HG03571 (cell line): ENCODE results near the gene CDR2L.
"Not testable (repeated sequence)": the region's sequence is repeated elsewhere in the genome, so short reads cannot be mapped to it uniquely, and the experiment has no call there.

Experiments
- ATAC-seq: cut with Tn5 transposase; IDR thresholded peaks from one replicate; pipeline ENCODE4 v1.9.1; 2021; ENCODE audit not compliant: unreplicated experiment

Gene CDR2L

DNA sequence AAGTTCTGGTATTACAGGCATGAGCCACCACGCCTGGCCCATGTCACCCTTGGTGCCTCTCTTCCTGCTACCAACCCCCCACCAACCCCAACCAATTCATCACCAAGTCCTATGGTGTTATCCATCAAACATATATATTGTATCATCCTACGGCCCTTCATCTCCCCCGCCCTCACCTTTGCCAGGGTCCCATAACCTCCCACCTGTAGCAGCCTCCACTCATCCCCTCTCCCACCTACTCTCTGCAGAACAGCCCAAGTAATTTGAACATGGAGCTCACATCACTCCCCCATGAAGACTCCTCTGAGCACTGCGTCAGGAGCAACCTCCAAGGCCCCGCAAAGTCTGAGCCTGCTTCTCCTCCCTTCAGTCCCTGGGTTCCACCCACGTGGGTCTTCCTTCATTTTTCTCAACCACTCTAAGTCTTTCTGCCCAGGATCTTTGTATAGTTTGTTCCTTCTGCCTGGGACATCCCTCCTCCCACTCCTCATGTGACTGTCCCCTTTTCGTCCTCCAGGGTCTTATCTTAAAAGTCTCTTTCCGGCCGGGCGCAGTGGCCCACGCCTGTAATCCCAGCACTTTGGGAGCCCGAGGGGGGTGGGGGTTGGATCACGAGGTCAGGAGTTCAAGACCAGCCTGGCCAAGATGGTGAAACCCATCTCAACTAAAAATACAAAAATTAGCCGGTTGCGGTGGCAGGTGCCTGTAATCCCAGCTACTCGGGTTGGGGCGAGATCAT lies 7.9 kb upstream of the CDR2L start:
- ATAC-seq = no peak

DNA sequence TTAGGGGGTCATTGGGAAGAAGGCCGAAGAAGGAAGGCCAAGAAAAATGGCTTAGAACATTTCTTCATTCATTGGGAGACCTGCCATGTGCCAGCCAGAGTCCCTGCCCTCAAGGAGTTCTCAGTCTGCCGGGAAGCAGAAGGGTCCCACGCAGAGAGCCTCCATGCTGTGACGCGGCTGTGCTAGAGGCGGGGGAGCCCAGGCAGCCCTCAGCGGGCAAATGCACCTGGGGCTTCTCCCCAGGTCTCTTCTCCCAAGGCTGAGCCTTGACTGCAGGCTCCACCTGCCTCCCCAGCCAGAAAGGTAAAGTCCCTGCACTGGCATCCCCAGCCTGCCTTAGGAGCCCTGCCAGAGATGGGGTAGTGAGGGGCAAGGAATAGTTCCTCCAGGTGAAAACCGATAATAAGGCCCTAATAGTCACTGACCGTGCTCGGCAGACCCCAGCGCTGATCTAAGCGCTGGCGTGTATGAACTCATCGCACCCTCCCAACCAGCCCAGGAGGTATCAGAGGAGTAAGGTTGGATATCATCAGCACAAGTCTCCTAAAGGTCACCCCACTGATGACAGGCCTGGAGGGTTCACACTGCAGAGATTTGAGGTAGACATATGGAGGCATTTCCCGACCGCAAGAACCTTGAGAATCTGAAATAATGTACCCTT lies 6.0 kb upstream of the CDR2L start:
- no peak for ATAC-seq

DNA sequence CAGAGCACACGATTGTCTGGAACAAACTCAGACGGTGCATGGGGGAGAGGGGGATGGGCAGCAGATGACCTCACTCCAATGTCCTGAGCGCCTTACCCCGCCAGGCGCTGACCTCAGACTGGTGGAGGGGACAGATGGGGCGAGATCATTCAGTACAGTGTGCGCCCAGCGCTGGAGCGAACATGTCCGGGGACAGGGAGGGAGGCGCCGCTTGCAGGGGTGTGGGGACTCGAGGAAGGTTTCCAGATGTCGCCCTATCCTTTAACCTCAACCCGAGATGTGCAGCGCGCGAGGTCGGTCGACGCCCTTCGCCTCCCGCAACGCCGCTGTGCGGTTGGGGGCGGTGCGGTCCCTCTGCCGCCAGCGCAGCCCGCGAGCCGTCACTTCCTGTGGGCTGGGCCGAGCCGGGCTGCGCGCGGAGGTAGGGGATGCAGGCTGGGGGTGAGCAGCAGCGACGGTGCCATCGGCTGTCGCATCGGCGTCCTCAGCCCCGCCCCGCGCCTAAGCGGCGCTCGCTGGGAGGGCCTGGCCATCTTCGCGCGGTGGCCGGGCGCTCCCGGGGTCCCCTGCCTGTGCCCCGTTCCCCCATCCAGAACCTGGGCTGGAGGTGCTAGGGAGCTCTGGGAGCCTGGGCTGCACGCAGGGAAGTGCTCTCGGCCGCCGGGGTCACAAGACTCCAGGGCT lies 5.3 kb upstream of the CDR2L start:
- ATAC-seq = no peak

DNA sequence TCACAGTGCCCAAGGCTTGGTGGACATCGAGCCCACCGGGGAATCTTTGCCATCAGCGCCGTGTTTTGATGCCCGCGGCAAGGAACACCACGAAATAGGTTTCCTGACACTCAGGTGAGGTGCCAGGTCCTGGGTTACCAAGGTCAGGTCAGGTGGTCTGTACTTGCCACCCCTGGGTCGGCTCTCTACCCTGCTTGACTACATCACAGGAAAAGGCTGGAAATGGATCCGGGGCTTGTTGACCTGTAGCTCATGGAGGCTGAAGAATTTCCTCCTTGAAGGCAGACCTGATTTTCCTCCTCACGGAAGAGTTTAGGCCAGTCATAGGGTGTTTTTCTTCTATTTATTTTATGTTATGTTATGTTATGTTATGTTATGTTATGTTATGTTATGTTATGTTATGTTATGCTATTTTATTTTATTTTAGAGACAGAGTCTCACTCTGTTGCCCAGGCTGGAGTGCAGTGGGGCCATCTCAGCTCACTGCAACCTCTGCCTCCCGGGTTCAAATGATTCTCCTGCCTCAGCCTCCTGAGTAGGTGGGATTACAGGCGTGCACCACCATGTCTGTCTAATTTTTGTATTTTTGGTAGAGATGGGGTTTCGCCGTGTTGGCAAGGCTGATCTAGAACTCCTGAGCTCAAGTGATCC lies 4.6 kb upstream of the CDR2L start:
- not testable (repeated sequence) for ATAC-seq

DNA sequence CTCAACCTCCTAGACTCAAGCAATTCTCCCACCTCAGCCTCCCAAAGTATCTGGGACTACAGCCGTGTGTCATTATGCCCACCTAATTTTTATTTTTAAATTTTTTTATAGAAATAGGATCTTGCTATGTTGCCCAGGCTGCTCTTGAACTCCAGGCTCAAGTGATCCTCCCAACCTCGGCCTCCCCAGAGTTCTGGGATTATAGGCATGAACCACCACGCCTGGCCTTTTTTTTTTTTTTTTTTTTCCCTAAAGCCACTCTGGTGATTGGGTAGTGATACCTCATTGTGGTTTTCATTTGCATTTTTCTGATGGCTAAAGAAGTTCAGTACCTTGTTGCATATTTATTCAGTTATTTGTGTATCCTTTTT lies 1.2 kb upstream of the CDR2L start:
- no peak for ATAC-seq

DNA sequence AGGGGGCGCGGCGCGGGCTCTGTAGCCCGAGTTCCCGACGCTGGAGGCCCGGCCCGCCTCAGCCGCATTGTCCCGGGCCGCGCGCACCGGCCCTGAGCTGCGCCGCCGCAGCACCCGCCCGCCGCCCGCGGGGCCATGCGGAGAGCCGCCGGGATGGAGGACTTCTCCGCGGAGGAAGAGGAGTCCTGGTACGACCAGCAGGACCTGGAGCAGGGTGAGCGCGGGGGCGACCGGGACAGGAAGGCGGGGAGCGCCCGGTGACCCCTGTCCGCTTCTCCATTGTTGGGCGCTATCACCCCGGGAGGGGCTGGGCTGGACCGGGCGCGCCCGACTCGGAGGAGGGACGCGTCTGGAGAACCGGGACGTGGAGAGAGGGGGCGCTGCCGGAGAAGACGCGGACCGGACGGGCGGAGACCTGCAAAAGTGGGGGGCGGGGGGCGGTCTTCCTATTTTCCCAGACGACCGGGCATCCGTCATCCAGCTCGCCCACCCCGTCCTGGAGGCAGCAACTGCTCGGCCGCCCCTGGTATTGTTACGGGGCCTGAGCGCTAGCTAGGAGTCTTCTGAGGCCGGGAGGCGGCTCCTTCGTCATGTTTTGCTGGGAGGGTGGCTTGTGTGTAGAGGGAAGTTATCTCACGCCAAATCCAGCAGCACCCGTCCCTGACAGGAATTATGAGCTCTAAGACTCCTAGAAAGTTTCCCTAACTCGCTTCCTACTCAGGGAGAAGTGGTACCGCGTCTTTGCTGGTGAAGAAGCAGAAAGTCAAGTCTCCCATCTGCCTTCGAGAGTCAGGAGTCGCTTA lies 678 bp downstream of the CDR2L start:
- ATAC-seq = no peak

DNA sequence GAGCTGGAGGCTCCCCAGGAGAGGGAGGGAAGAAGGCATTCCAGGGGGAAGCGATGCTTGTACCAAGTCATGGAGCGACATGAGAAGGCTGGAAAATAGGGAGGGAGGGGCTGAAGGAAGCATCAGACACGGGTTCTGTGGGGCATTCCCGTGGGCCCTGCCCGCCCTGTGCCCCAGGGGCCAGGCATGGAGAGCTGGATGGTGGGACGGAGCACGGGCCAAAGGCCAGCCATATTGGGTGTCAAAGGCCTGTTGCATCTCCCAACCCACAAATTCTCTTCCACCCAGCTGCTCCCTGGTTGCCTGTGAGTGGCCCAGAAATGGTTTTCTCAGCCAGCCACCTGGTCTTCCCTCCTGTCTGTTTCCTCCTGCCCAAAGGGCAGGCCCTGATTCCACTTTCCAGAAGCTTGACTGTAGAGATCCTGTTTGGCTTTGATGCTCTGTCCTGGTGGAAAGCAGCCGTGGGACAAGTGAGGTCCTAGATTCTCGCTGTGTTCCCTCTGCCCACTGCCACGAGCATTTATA lies 3.2 kb downstream of the CDR2L start:
- no peak for ATAC-seq

DNA sequence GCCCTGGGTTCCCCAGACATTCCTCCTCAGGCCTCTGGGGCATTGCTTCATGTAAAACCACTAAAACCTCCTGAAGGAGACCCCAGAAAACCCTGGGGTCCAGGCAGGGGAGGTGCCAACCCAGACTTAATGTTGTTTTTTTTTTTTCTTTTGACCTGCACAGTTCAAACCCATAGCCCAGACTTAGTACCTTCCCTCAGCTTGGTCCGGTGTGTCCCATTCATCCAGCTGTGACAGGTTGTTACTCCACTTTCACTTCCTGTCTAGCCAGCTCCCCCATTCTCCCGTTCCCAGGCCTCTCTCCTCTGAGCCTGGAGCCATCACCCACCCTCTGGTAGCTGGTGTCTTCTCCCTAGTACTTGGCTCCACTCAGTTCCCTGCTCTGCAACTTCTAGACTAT lies 4.8 kb downstream of the CDR2L start:
- no peak for ATAC-seq

DNA sequence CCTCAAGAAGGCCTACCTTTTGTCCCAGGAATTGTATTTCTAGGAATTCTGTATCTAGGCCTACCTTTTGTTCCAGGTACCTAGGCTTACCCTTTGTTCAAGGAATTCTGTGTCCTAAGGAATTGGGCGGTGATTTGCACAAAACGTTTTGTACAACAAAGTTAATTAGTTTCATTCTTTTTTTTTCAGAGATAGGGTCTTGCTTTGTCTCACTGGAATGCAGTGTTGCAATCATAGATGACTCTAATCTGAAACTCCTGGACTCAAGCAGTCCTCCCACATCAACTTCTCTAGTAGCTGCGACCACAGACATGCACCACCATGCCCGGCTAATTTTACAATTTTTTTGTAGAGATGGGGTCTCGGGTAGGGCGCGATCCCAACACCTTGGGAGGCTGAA lies 7.0 kb downstream of the CDR2L start:
- ATAC-seq = no peak

DNA sequence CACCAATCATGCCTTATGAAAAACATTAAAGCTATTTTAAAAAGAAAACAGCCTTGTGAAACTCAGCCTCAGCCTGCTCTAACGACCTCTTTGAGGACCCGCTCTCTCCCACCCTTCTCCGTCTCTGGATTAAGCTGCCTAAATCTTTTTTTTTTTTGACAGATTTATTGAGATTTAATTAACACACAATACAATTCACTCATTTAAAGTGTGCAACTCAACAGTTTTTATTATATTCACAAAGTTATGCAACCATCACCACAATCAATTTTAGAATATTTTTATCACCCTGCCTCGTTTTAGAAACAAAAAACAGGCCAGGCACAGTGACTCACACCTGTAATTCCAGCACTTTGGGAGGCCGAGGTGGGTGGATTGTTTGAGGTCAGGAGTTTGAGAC lies 8.4 kb downstream of the CDR2L start:
- no peak for ATAC-seq

DNA sequence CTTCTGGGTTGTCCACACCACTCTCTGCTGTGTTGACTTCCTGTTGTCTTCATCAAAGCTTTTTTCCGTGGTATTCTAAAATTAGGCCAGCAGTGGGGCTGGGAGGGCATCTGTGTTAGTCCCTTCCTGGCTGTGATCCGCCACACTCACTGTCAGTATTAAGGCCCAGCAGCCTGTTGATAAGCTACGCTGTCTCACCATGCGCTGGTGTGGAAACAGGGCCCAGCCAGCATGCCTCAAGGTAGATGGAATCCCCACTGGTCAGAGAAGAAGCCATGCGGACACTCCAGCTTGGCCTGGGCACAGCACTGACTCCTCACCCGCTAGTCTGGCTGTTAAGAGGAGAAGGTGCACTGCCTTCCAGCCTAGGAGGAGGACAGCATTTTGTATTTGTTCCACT lies 11.4 kb downstream of the CDR2L start:
- no peak for ATAC-seq

DNA sequence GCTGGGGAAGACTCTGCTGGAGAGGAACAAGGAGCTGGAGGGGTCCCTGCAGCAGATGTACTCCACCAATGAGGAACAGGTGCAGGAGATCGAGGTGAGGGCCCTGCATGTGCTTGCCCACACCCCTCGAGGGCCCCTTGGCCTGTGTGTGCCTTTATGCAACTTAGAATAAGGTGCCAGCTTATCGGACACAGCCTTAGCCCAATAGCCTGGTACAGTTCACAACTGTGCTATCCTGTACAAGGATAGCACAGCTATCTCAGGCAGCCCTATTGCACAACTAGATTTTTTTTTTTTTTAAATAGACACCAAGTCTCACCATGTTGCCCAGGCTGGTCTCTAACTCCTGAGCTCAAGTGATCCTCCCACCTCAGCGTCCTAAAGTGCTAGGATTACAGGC lies 12.1 kb downstream of the CDR2L start:
- ATAC-seq = no peak

DNA sequence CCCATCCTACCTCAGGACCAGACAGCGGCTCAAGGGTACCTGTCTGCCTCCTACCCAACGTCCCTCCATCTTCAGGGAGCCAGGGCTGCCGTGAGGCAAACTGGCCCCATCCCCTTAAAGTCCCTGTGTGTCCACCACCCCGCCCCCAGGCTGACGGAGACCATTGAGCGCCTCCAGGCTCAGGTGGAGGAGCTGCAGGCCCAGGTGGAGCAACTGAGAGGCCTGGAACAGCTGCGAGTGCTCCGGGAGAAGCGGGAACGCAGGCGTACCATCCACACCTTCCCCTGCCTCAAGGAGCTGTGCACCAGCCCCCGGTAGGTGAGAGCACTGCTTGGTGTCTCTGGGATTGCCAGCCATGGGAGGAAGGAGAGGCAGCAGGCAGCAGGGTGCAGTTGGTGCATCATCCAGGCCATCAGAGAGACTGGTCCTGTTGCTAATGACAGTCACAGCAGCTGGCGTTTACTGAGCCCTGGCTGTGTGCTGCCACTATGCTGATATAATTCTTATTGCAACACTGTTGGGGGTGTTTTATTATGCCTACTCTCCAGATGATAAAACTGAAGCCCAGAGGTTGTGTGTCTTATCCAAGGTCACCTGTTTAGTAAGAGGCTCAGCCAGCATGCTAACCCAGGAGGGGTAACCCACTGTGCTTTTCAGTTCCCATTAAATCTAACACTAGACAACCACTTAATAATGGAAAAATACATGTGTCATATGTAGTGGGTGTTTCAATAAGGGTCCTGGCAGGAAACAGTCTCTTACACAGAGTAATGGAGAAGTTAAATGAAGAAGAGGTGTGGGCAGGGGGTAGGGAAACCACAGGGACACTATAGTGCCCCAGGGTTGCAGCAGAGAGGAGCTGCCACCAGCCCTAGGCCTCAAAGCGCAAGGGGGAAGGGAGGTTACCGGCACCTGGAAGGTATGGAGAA lies 14.7 kb downstream of the CDR2L start:
- ATAC-seq = no peak

DNA sequence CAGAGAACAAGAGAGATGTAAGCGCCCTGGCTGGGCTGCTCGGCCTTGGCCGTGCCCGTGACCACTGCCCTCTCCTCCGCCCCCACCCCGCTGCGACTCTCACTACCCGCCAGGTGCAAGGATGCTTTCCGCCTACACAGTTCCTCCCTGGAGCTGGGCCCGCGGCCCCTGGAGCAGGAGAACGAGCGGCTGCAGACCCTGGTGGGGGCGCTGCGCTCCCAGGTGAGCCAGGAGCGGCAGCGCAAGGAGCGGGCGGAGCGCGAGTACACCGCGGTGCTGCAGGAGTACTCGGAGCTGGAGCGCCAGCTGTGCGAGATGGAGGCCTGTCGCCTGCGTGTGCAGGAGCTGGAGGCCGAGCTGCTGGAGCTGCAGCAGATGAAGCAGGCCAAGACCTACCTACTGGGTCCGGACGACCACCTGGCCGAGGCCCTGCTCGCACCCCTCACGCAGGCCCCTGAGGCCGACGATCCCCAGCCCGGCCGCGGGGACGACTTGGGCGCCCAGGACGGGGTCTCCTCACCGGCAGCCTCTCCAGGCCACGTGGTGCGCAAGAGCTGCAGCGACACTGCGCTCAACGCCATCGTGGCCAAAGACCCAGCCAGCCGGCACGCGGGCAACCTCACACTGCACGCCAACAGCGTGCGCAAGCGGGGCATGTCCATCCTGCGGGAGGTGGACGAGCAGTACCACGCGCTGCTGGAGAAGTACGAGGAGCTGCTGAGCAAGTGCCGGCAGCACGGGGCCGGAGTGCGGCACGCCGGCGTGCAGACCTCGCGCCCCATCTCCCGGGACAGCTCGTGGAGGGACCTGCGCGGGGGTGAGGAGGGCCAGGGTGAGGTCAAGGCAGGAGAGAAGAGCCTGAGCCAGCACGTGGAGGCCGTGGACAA lies 15.9 kb downstream of the CDR2L start:
- no peak for ATAC-seq

DNA sequence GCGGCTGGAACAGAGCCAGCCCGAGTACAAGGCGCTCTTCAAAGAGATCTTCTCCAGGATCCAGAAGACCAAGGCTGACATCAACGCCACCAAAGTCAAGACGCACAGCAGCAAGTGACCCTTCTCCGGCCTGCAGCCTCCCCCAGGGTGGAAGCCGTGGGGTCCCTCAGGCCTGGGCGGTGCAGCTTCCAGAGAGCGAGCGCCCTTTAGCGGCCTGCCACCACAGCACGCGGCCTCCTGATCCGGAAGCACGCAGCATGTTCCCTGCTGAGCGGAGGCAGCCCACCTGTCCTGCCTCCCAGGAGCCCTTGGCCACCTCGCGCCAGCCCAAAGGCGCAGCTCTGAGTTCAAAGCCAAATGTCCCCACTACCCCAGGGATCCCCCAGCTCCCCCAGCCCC lies 16.5 kb downstream of the CDR2L start:
- no peak for ATAC-seq

DNA sequence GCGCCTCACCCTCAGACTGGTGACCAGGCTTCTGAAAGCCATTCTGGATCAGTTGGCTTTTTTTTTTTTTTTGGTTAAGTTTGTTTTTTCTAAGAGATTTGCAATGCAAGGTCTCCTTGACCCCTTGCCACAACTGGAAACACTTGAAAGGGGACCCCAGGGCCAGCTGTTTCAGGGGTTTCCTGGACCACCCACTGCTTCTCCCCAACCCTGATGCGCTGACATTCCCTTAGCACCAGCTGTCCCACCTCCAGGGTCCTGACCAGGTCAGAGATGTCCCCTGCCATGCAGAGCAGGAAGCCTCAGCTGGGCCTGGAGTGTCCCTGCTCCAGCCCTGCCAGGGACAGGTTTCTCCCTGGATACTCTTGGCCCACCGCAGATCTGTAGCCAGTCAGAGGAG lies 16.9 kb downstream of the CDR2L start:
- no peak for ATAC-seq

DNA sequence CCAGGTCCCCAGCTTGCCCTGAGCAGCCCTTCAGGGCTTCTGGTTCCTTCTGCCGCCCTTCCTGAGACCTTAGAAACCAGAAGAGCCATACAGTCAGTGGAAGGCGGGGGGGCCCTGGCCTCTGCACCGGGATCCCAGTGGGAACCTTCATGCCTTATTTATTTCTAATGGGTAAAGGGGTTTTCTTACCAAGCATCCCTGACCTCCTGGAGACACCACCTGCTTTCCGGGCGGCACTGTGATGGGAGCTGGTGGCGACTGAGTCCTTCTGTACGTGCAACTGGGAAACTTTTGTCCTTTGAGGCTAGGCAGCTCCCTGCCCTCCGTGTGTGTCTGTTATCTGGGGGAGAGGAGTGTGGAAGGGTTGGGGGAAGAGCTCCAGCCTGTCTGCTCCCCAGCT lies 17.9 kb downstream of the CDR2L start:
- no peak for ATAC-seq

DNA sequence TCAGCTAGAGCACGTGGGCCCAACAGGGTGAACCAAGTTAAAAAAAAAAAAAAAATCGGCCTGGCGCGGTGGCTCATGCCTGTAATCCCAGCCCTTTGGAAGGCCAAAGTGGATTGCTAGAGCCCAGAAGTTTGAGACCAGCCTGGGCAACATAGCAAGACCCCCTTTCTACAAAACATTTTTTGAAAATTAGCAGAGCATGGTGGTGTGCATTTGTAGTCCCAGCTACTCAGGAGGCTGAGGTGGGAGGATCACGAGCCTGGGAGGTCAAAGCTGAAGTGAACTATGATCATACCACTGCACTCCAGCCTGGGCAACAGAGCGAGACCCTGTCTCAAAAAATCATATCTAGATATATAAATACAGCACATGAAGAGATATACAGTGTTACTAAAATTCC lies 18.7 kb downstream of the CDR2L start:
- ATAC-seq = not testable (repeated sequence)

DNA sequence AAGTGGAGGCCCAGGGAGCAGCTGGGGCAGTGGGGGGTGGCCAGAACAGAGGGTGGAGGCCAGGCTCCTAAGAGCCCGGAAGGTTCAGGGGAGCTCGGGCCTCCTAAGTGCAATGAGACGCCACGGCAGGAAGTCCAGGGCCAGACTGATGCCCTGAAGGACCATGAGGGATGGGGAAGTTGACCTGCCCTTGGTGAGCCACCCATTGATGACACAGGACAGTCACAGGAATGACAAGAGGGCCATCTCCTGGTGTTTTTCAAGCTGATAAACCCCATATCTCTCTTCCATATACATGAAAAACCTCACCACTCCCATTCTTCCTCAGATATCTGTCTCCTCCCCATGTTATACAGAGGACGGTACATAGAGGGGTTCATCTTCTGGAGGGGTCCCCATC lies 19.2 kb downstream of the CDR2L start:
- ATAC-seq = no peak
